ENCODE data around the gene ALKBH6. TPM values are rescaled to one million over a fixed set of nuclear protein-coding genes. Genes with fewer than 3 reads are reported as not detected.

Gene ALKBH6
- total RNA-seq, 1 experiment from 2014 or later, result 32.5 TPM

GRCh38 chr19:36059180-36059910 is 45.3 kb upstream of the ALKBH6 start:
- Histone ChIP-seq H3K4me1 (ENCODE audit: insufficient read depth, low read length) (no peaks in the 10 kb centered on the region), H3K79me2 (ENCODE audit: insufficient read depth, low read length) (peaks cover 2% of the 10 kb centered on the region; the same call in 1 of the 2 replicates), H2BK15ac (ENCODE audit: low read depth, low read length) (no peak overlapping the region), H3K4me2 (ENCODE audit: insufficient read depth, insufficient read length, low read length) (no peak overlapping the region), H2BK12ac (ENCODE audit: insufficient read length, low read depth, low read length) (no peak overlapping the region), H3K79me1 (ENCODE audit: insufficient read depth, low read depth, low read length, poor library complexity, severe bottlenecking) (peaks cover 4% of the 10 kb centered on the region), H3K18ac (ENCODE audit: insufficient read length, low read depth, low read length) (no peak overlapping the region), H2AFZ (ENCODE audit: low read length) (no peak overlapping the region), H4K8ac (replicated peaks; ENCODE audit: insufficient read length, low read depth, low read length) (no peak overlapping the region), H4K91ac (ENCODE audit: insufficient read length, low read depth, low read length) (no peak overlapping the region), H2BK20ac (ENCODE audit: low read depth, low read length, poor library complexity, severe bottlenecking) (no peak overlapping the region), H3K23ac (ENCODE audit: insufficient read length, low read depth, low read length) (no peak overlapping the region), H3K14ac (ENCODE audit: insufficient read depth, low read length) (no peak overlapping the region), H3K4ac (ENCODE audit: low read depth, low read length) (no peak overlapping the region), H2BK120ac (ENCODE audit: low read depth, low read length, poor library complexity, severe bottlenecking) (no peak overlapping the region), H4K20me1 (ENCODE audit: control insufficient read depth, insufficient read depth, insufficient read length) (no peaks in the 10 kb centered on the region), H3T11ph (ENCODE audit: low read length) (no peak overlapping the region), H3K9ac (ENCODE audit: extremely low read depth, insufficient read length, low read length) (no peak overlapping the region), H3K56ac (ENCODE audit: insufficient read length, low read depth, low read length) (no peak overlapping the region), H4K5ac (ENCODE audit: insufficient read length, low read depth, low read length) (no peak overlapping the region), H2BK5ac (ENCODE audit: insufficient read length, low read length) (no peak overlapping the region), H3K27ac (ENCODE audit: insufficient read length, low read depth, low read length) (no peak overlapping the region), H3K23me2 (ENCODE audit: insufficient read length, low read depth, low read length, poor library complexity, severe bottlenecking) (peaks cover 6% of the 10 kb centered on the region), H2AK5ac (ENCODE audit: insufficient read length, low read length) (no peak overlapping the region), H3K27me3 (ENCODE audit: insufficient read depth, low read length) (no peaks in the 10 kb centered on the region), H3K9me3 (ENCODE audit: control insufficient read depth, low read depth, low read length) (no peaks in the 10 kb centered on the region)
- no peaks in the 10 kb centered on the region; the same call in 1 of the 2 replicates for H3K27me3 Mint-ChIP-seq (ENCODE audit: low read depth)
- H3K4me3 Mint-ChIP-seq, result no peak overlapping the region
- peaks cover 24 to 64% (median 25%) of the 10 kb centered on the region in 3 experiments for H3K36me3 Mint-ChIP-seq (ENCODE audit: insufficient read depth in 1 of 3, low read depth in 3 of 3)
- TF ChIP-seq, protein P1, sequence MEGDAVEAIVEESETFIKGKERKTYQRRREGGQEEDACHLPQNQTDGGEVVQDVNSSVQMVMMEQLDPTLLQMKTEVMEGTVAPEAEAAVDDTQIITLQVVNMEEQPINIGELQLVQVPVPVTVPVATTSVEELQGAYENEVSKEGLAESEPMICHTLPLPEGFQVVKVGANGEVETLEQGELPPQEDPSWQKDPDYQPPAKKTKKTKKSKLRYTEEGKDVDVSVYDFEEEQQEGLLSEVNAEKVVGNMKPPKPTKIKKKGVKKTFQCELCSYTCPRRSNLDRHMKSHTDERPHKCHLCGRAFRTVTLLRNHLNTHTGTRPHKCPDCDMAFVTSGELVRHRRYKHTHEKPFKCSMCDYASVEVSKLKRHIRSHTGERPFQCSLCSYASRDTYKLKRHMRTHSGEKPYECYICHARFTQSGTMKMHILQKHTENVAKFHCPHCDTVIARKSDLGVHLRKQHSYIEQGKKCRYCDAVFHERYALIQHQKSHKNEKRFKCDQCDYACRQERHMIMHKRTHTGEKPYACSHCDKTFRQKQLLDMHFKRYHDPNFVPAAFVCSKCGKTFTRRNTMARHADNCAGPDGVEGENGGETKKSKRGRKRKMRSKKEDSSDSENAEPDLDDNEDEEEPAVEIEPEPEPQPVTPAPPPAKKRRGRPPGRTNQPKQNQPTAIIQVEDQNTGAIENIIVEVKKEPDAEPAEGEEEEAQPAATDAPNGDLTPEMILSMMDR (conservative IDR thresholded peaks at IDR 0.05), result no peak
- H3K9me3 Mint-ChIP-seq, result no peaks in the 10 kb centered on the region; a peak in 1 of 5 replicates
- no CpG with 5 or more reads among the region's 6 CpGs for WGBS (ENCODE audit: extremely low coverage, insufficient read length, low lambda C conversion rate)
- peaks cover 11 to 13% of the 10 kb centered on the region in 2 experiments for H3K4me1 Mint-ChIP-seq
- no peak for DNase-seq
- H3K27ac Mint-ChIP-seq, result peak overlapping the region in 1 of 3 experiments; percentile 49; a peak in 2 of 7 replicates

All from H9 (cell line).